ENCODE measurements around the gene ZNF470. TPM values are rescaled to one million over a fixed set of nuclear protein-coding genes. Genes with fewer than 3 reads are reported as not detected.

The ZNF470 gene
- total and polyA plus RNA-seq, 2 of the 13 experiments (the other 11 are each of a cell fraction or from before 2014, with no cell fraction given): not detected

GRCh38 chr19:56637976-56638555 lies 70.8 kb downstream of the ZNF470 start (continued):
- peak; percentile 98 for TF ChIP-seq ZBTB1 (CRISPR knock-in tag; IDR thresholded peaks at IDR 0.05; ENCODE audit: borderline replicate concordance)
- no peak for TF ChIP-seq RAD51 (IDR thresholded peaks at IDR 0.05; ENCODE audit: borderline replicate concordance)
- TF ChIP-seq ZFP62 (CRISPR knock-in tag; IDR thresholded peaks at IDR 0.05): no peak
- peak; percentile 98 for TF ChIP-seq ZNF570 (CRISPR knock-in tag; IDR thresholded peaks at IDR 0.05; ENCODE audit: borderline replicate concordance)
- TF ChIP-seq ZNF510 (CRISPR knock-in tag; IDR thresholded peaks at IDR 0.05; ENCODE audit: low read depth): peak; percentile 100
- peak; percentile 91 for TF ChIP-seq PRDM15 (CRISPR knock-in tag; IDR thresholded peaks at IDR 0.05)
- peak; percentile 94 for TF ChIP-seq ZKSCAN5 (CRISPR knock-in tag; IDR thresholded peaks at IDR 0.05)
- peak; percentile 94 for TF ChIP-seq MYC (CRISPR knock-in tag; IDR thresholded peaks at IDR 0.05; ENCODE audit: borderline replicate concordance)
- TF ChIP-seq SMC3 (IDR thresholded peaks at IDR 0.05; ENCODE audit: low read length): no peak
- TF ChIP-seq ZNF672 (CRISPR knock-in tag; IDR thresholded peaks at IDR 0.05): peak; percentile 85; the same call in 1 of the 2 replicates
- TF ChIP-seq ATF3 (CRISPR knock-in tag; IDR thresholded peaks at IDR 0.05): peak; percentile 98
- peak; percentile 100 for TF ChIP-seq TEF (CRISPR knock-in tag; IDR thresholded peaks at IDR 0.05)
- peak; percentile 100 for TF ChIP-seq HDAC2 (CRISPR knock-in tag; IDR thresholded peaks at IDR 0.05)
- TF ChIP-seq HOXA9 (CRISPR knock-in tag; IDR thresholded peaks at IDR 0.05; ENCODE audit: borderline replicate concordance): peak; percentile 100
- TF ChIP-seq NFAT5 (CRISPR knock-in tag; IDR thresholded peaks at IDR 0.05): peak; percentile 100
- peak; percentile 100 for TF ChIP-seq SALL1 (CRISPR knock-in tag; IDR thresholded peaks at IDR 0.05)
- TF ChIP-seq TRIM22 (IDR thresholded peaks at IDR 0.05): no peak
- TF ChIP-seq ZMYM4 (CRISPR knock-in tag; IDR thresholded peaks at IDR 0.05): peak; percentile 94
- peak; percentile 99 for TF ChIP-seq ZNF605 (CRISPR knock-in tag; IDR thresholded peaks at IDR 0.05)
- TF ChIP-seq CHCHD3 (CRISPR knock-in tag; IDR thresholded peaks at IDR 0.05): peak; percentile 99
